HG03039 (cell line): ENCODE results near the gene COL25A1.
"Not testable (repeated sequence)": the region's sequence is repeated elsewhere in the genome, so short reads cannot be mapped to it uniquely, and the experiment has no call there.

Source experiments
- ATAC-seq: cut with Tn5 transposase; IDR thresholded peaks from one replicate; pipeline ENCODE4 v1.9.1; 2021; ENCODE audit warnings: mild to moderate bottlenecking, moderate library complexity; ENCODE audit not compliant: unreplicated experiment

COL25A1 gene

GRCh38 chr4:109134268-109134667 is 168.2 kb downstream of the COL25A1 start:
- ATAC-seq = no peak

- ATAC-seq = no peak
Measured at GRCh38 chr4:109131559-109131958, 170.9 kb downstream of the COL25A1 start.

GRCh38 chr4:109128589-109128988 is 173.9 kb downstream of the COL25A1 start:
- ATAC-seq = no peak

- ATAC-seq = no peak
Measured at GRCh38 chr4:109127866-109128265, 174.6 kb downstream of the COL25A1 start.

- ATAC-seq = no peak
Measured at GRCh38 chr4:109126856-109127255, 175.6 kb downstream of the COL25A1 start.

GRCh38 chr4:109125084-109125483 is 177.4 kb downstream of the COL25A1 start:
- ATAC-seq = no peak

DNA sequence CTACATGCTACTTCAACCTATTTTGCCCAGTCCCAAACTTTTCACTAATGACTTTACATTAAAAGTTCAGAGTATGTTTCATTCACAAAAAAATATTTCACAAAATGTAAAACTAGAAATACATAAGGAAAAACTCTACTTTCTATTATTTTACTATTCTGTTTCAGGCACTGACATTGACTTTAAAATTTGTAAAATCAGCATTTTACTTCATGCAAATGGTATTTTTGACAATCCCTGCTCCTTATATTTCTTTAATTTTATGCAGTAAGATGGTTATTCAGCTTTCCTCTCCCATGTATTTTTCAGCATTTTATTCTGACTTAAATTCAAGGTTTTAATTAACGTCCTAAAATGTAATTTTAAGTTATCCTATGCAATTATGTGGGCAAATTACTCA is 178.5 kb downstream of the COL25A1 start:
- no peak for ATAC-seq

DNA sequence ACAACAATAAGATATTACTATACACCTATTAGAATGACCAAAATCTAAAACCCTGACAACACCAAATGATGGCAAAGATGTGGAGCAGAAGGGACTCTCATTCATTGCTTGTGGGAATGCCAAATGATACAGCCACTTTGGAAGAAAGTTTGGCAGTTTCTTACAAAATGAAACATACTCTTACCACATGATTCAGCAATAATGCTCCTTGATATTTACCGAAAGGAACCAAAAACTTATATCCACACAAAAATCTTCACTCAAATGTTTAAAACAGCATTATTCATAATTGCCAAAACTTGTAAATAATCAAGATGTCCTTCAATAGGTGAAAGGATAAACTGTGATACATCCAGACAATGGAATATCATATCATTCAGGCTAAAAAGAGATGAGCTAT is 180.9 kb downstream of the COL25A1 start:
- ATAC-seq = no peak

DNA sequence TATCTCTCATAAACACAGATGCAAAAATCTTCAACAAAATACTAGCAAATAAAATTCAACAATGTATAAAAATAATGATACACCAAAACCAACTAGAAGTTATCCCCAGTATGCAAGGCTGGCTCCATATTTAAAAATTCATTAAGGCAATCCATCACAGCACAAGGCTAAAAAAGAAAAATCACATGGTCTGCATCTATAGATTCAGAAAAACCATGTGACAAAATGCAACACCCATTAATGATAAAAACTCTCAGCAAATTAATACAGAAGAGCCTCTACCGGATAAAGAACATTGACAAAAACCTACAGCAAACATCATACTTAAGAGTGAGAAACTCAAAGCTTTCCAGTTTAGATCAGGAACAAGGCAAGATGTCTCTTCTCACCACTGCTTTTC is 182.6 kb downstream of the COL25A1 start:
- ATAC-seq = no peak

GRCh38 chr4:109118635-109119034 is 183.8 kb downstream of the COL25A1 start:
- no peak for ATAC-seq

DNA sequence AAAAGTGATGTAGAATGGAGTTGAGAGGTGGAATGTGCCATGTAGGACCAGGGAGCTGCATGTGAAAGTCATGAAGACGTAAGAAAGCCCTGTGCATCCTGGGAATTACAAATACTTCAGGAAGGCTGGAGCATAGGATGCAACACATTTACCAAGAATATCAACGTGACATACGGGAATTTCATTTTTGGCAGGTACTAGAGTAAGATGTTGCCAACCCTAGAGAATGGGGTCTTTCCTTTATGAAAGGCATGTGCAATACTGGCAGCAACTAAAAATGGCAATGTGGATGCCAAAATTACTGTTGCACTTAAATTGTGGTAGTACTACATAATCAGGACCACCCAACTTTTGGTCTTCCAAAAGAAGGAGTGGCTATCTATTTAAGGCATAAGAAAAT is 188.0 kb downstream of the COL25A1 start:
- no peak for ATAC-seq

DNA sequence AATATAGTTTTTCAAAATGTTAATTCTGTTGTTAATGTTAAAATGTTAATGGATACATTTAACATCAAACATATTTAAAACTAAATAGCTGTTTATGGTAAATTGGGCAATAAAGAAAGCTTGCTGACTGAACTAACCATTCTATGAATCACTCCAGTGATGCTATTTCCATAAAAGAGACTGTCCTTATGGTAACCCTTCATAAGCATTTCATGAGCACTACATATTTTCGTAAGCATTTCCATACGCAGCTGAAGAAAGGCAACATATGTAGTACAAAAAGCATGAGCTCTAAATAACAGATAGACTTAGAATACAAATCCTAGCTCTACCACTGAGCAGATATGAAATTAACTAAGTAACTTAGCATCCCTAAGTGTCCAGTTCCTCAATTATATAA is 188.9 kb downstream of the COL25A1 start:
- no peak for ATAC-seq

GRCh38 chr4:109111031-109111430 is 191.4 kb downstream of the COL25A1 start:
- no peak for ATAC-seq

- not testable (repeated sequence) for ATAC-seq
Measured at GRCh38 chr4:109108215-109108614, 194.2 kb downstream of the COL25A1 start.

- ATAC-seq = no peak
Measured at GRCh38 chr4:109094056-109094455, 208.4 kb downstream of the COL25A1 start.

- ATAC-seq = no peak
Measured at GRCh38 chr4:109091727-109092409, 210.6 kb downstream of the COL25A1 start.

DNA sequence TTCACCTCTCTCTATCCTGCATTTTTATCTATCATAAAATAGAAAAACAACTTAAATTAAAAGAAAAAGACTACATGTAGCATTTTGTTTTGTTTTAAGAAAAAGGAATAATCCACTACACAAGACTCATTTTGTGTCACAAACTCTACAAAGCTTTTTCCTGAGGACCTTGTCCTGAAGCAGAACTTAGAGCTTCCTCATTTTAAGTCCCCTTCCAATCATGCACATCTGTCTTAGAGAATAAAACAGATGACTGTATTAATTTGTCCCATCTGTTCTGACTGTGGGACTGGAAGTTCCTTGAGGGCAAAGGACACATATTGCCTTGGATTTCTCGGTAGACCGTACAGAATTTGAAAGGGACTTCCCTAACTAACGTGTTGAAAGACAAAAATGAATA is 218.5 kb downstream of the COL25A1 start:
- ATAC-seq = no peak

DNA sequence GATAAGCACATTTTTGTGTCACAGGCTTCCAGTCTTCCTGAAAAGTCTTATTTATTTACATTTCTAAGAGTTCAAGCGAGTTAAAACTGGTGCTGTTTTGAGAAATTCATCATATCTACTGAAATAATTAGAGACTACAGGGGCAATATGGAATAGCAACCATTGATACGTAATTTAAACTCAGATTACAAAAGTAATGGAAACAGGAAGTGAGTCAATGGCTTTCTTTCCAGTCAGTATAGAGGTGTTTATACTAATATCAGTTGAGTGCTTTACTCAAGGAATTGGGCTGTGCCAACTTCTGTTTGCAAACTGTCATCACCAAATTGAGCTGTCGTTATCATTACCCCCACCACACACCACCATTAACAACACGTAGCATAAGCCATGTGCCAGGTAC is 222.7 kb downstream of the COL25A1 start:
- ATAC-seq = no peak

GRCh38 chr4:109079201-109079600 is 223.3 kb downstream of the COL25A1 start:
- ATAC-seq = no peak

DNA sequence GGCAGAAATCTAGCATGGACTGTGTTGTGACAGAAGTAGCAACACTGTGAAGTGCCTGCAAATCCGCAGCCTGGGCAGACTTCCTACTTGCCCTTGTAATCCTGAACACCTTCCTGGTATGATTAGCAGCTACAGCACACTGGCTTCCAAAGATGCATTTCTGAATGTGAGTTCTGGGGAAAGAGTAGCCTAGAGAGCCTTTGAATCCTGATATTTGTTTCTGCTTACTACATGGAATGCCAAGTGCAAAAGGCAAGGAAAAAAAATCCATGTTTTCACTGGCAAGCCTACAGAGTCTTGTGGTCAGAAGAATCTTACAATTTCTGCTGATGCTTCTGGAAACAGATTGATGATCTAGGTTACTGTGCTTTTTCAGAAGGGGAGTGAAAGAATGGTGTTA is 223.7 kb downstream of the COL25A1 start:
- no peak for ATAC-seq

- ATAC-seq = no peak
Measured at GRCh38 chr4:109077505-109077904, 225.0 kb downstream of the COL25A1 start.

- ATAC-seq = not testable (repeated sequence)
Measured at GRCh38 chr4:109076709-109077108, 225.7 kb downstream of the COL25A1 start.

- ATAC-seq = no peak
Measured at GRCh38 chr4:109075621-109076020, 226.8 kb downstream of the COL25A1 start.
